Stomach (tissue), 4 donors: ENCODE data around the gene PCDHA2.

Source experiments
- EP300 ChIP-seq: sonication (generic); formaldehyde crosslinking; IDR thresholded peaks from one replicate; pipeline ENCODE4 v1.6.1; 2017; ENCODE audit warnings: antibody characterized with exemption
- POLR2A ChIP-seq, 4 donors: fragments of 450-650 bp; IDR thresholded peaks; one replicate each; pipeline ENCODE4 v1.6.1; 2016; ENCODE audit warnings: antibody characterized with exemption in 4 of 4, control low read depth in 2 of 4, mild to moderate bottlenecking in 1 of 4, moderate library complexity in 1 of 4
- TF ChIP-seq, protein P1 (sequence below), 7 experiments: fragments of 450-650 bp in 4 of 7; fragments of 200-600 bp in 3 of 7; sonication (generic) in 3 of 7; IDR thresholded peaks; one replicate each; pipeline ENCODE4 v1.5.1; 2016 to 2019; ENCODE audit warnings: antibody characterized with exemption in 7 of 7, control low read depth in 2 of 7, mild to moderate bottlenecking in 1 of 7

DNA sequence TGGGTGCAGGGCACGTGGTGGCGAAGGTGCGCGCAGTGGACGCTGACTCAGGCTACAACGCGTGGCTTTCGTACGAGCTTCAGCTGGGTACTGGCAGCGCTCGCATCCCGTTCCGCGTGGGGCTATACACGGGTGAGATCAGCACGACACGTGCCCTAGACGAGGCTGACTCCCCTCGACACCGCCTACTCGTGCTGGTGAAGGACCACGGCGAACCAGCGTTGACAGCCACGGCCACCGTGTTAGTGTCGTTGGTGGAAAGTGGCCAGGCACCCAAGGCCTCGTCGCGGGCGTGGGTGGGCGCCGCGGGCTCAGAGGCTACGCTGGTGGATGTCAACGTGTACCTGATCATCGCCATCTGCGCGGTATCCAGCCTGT, 2.1 kb downstream of the PCDHA2 start:
- TF ChIP-seq, protein P1, sequence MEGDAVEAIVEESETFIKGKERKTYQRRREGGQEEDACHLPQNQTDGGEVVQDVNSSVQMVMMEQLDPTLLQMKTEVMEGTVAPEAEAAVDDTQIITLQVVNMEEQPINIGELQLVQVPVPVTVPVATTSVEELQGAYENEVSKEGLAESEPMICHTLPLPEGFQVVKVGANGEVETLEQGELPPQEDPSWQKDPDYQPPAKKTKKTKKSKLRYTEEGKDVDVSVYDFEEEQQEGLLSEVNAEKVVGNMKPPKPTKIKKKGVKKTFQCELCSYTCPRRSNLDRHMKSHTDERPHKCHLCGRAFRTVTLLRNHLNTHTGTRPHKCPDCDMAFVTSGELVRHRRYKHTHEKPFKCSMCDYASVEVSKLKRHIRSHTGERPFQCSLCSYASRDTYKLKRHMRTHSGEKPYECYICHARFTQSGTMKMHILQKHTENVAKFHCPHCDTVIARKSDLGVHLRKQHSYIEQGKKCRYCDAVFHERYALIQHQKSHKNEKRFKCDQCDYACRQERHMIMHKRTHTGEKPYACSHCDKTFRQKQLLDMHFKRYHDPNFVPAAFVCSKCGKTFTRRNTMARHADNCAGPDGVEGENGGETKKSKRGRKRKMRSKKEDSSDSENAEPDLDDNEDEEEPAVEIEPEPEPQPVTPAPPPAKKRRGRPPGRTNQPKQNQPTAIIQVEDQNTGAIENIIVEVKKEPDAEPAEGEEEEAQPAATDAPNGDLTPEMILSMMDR (IDR thresholded peaks at IDR 0.05), result no peak
- TF ChIP-seq EP300, result no peak
- TF ChIP-seq POLR2A (IDR thresholded peaks at IDR 0.05), result no peak
